A549 (cell line): ENCODE measurements around the gene SMAD6. TPM values are rescaled to one million over a fixed set of nuclear protein-coding genes. Genes with fewer than 3 reads are reported as not detected.

Source experiments
- ATAC-seq, 2 experiments: fragments of 200-7000 bp in 1 of 2; fragments of >200 bp in 1 of 2; cut with Nextera tagmentation in 1 of 2; cut with Tn5 transposase in 1 of 2; 3 replicates each; pipeline versions ENCODE4 v1.8.0 to v1.9.1; 2018 to 2020; ENCODE audit warnings: mild to moderate bottlenecking in 1 of 2, moderate library complexity in 1 of 2
- CTCF ChIA-PET: fragments of 300-600 bp; sonication (Branson Sonifier 250); formaldehyde crosslinking; extraction: SDS; loops from one replicate; lab custom pipeline; 2021; ENCODE audit warnings: antibody characterized with exemption, inconsistent platforms; lab: Yijun Ruan, JAX
- POLR2A ChIA-PET: fragments of 350-600 bp; formaldehyde crosslinking; extraction: SDS; loops from one replicate; lab custom pipeline; 2021; ENCODE audit warnings: antibody characterized with exemption, inconsistent platforms; lab: Yijun Ruan, JAX
- DNase-seq, 2 experiments: peaks; one replicate each; pipeline versions ENCODE4 v3.0.0 to v3.0.0-alpha.2; 2011 to 2016; ENCODE audit warnings: low read depth in 1 of 2, low spot score in 1 of 2
- FAIRE-seq: peaks from 2 replicates; lab custom pipeline; 2011; peaks lifted over from hg19 to GRCh38; lab: Jason Lieb, UNC
- H3K27ac ChIP-seq, 2 experiments: fragments of >200 bp; sonication (Bioruptor Twin); formaldehyde crosslinking; 3 replicates each; pipeline ENCODE4 v1.5.1; 2016 to 2017
- H3K4me1 ChIP-seq: fragments of >200 bp; sonication (Bioruptor Twin); formaldehyde crosslinking; 3 replicates; pipeline ENCODE4 v1.6.1; 2016
- H3K4me2 ChIP-seq: fragments of >200 bp; sonication (Bioruptor Twin); formaldehyde crosslinking; 3 replicates; pipeline ENCODE4 v1.6.1; 2016
- H3K4me3 ChIP-seq: fragments of >200 bp; sonication (Bioruptor Twin); formaldehyde crosslinking; 3 replicates; pipeline ENCODE4 v1.5.1; 2016
- H3K9me3 ChIP-seq: fragments of >200 bp; sonication (Bioruptor Twin); formaldehyde crosslinking; 3 replicates; pipeline ENCODE4 v1.6.1; 2016
- CBX8 ChIP-seq: fragments of 200-600 bp; sonication (generic); IDR thresholded peaks from 2 replicates; pipeline ENCODE4 v1.6.1; 2016
- CHD4 ChIP-seq: fragments of 200-600 bp; sonication (generic); IDR thresholded peaks from 2 replicates; pipeline ENCODE4 v1.6.1; 2016; ENCODE audit warnings: antibody characterized with exemption, mild to moderate bottlenecking, borderline replicate concordance
- HDAC2 ChIP-seq: fragments of 200-600 bp; sonication (generic); IDR thresholded peaks from 2 replicates; pipeline ENCODE4 v1.6.1; 2016
- HOXB5 ChIP-seq: fragments of 250-450 bp; sonication (Bioruptor Pico); IDR thresholded peaks from 2 replicates; pipeline ENCODE4 v1.5.0; 2020; ENCODE audit warnings: mild to moderate bottlenecking, moderate library complexity
- JUN ChIP-seq, 2 experiments: fragments of >200 bp; sonication (Bioruptor Twin); formaldehyde crosslinking; IDR thresholded peaks; 2 replicates in 1 of 2; 3 replicates in 1 of 2; pipeline ENCODE4 v1.6.1; 2016 to 2017
- KDM1A ChIP-seq: fragments of 200-600 bp; sonication (generic); IDR thresholded peaks from 2 replicates; pipeline ENCODE4 v1.6.1; 2016; ENCODE audit warnings: low read depth, mild to moderate bottlenecking
- MAZ ChIP-seq: fragments of 150-350 bp; IDR thresholded peaks from 2 replicates; pipeline ENCODE4 v1.6.1; 2014; ENCODE audit warnings: antibody characterized with exemption, low read depth, low read length, borderline replicate concordance
- POLR2AphosphoS2 ChIP-seq: conservative IDR thresholded peaks from 2 replicates; pipeline ENCODE4 v1.6.1; 2012; ENCODE audit warnings: low read length, improper control_type of control experiment, inconsistent platforms
- RARB ChIP-seq: fragments of 250-450 bp; sonication (Bioruptor Pico); IDR thresholded peaks from 2 replicates; pipeline ENCODE4 v1.8.0; 2021; ENCODE audit warnings: mild to moderate bottlenecking, moderate library complexity
- TP53 ChIP-seq: fragments of 250-450 bp; sonication (Bioruptor Pico); IDR thresholded peaks from 2 replicates; pipeline ENCODE4 v1.5.0; 2021; ENCODE audit warnings: mild to moderate bottlenecking, moderate library complexity
- ZC3H11A ChIP-seq: fragments of 450-650 bp; IDR thresholded peaks from 2 replicates; pipeline ENCODE4 v1.6.1; 2014; ENCODE audit warnings: antibody characterized with exemption, mild to moderate bottlenecking
- ZFP36 ChIP-seq: fragments of 450-650 bp; IDR thresholded peaks from 2 replicates; pipeline ENCODE4 v1.6.1; 2014; ENCODE audit warnings: borderline replicate concordance; ENCODE audit not compliant: partially characterized antibody
- WGBS: methylation state at CpG from one replicate; pipeline ENCODE4 v1.1.6; 2017; ENCODE audit errors: missing lambda C conversion rate; 5-methylcytosine and 5-hydroxymethylcytosine counted together
- polyA plus RNA-seq, 4 experiments: library from polyadenylated mRNA; depleted of rRNA in 3 of 4; stranded (reverse); fragments of >200 nt; fragmentation: RNase III in 1 of 4; extraction: RNeasy Plus Mini Kit Qiagen cat#74134 plus additional on column Dnase treatment in 1 of 4; gene quantifications; 2 replicates in 3 of 4; 3 replicates in 1 of 4; pipeline ENCODE4 v1.2.3, GENCODE V29; 2011 to 2017
- TF ChIP-seq, protein P1 (sequence below): IDR thresholded peaks from 2 replicates; pipeline ENCODE4 v1.6.1; 2012
- TF ChIP-seq, protein P2 (sequence below): fragments of 250-450 bp; sonication (Bioruptor Pico); IDR thresholded peaks from 2 replicates; pipeline ENCODE4 v1.5.0; 2020; ENCODE audit warnings: low read depth, mild to moderate bottlenecking, moderate library complexity
- TF ChIP-seq, protein P3 (sequence below): IDR thresholded peaks from 2 replicates; pipeline ENCODE4 v1.6.1; 2012
- TF ChIP-seq, protein P4 (sequence below): fragments of >200 bp; sonication (Bioruptor Twin); formaldehyde crosslinking; IDR thresholded peaks from 2 replicates; pipeline ENCODE4 v1.6.1; 2016

SMAD6 gene
- polyA plus RNA-seq, 2 of the 4 experiments (the other 2 are of a cell fraction) = 9.6 to 46.6 TPM

DNA sequence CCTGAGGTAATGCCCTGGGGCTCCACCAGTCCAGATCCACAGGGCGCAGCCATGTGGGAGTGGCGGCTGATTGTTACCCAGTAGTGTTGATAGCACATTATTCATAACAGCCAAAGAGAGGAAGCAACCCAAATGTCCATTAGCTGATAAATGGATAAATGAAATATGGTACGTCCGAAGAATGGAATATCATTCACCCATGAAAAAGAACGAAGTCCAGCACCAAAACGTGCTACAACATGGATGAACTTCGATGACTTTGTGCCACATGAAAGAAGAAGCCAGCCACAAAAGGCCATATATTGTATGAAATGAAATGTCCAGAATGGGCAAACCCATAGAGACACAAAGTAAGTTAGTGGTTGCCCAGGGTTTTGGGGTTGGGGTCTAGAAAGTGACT lies 6.4 kb downstream of the SMAD6 start:
- Histone ChIP-seq H3K9me3 (no peaks in the 10 kb centered on the region), H3K4me3 (no peak overlapping the region), H3K4me2 (no peak overlapping the region)
- TF ChIP-seq HDAC2 (0 out of 2 replicates have a peak, but pooled peaks have one; percentile 49), ZC3H11A (no peak)
- TF ChIP-seq, all 56 proteins: peak for 1
- peaks cover 84% of the 10 kb centered on the region for H3K4me1 ChIP-seq
- POLR2A ChIA-PET = interaction anchor here (1.6 kb wide), 1 partner anchor 16 kb away, joined by 3 read pairs; no protein-coding TSS in a partner anchor
- WGBS = 91% methylated on average over 7 of the region's 7 CpGs
- CTCF ChIA-PET = interaction anchor here (1.0 to 24.6 kb wide), 9 partner anchors 8 to 140 kb away, joined by 3 to 779 read pairs (median 15); no protein-coding TSS in a partner anchor
- H3K27ac ChIP-seq = peak overlapping the region in 1 of 2 experiments; percentile 95; a peak in 4 of 6 replicates
- no peak for DNase-seq
- no peak for FAIRE-seq
- no peak for ATAC-seq

DNA sequence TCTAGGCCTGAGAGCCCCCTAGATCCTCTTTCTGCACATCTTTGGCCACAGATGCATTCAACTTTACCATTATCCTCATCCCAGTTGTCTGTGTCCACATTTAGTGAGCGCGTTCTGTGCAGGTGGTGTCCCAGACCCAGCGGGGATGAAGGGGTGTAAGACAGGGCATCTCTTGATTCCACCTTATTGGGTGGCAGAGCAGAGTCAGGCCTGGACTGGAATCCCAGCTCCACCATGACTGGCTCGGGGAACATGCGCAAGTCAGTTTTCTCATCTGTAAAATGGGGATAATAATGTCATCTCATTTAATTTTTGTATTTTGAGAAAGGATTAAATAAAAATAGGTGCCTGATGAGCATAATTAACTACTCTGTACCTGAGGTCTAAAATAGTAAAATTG lies 7.8 kb downstream of the SMAD6 start:
- TF ChIP-seq HDAC2 (0 out of 2 replicates have a peak, but pooled peaks have one; percentile 61), KDM1A (peak; percentile 78; the same call in 1 of the 2 replicates), CHD4 (peak; percentile 56; the same call in 1 of the 2 replicates), TP53 (CRISPR knock-in tag) (0 out of 2 replicates have a peak, but pooled peaks have one; percentile 79)
- TF ChIP-seq, protein P1, sequence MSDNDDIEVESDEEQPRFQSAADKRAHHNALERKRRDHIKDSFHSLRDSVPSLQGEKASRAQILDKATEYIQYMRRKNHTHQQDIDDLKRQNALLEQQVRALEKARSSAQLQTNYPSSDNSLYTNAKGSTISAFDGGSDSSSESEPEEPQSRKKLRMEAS = no peak
- TF ChIP-seq, protein P2, sequence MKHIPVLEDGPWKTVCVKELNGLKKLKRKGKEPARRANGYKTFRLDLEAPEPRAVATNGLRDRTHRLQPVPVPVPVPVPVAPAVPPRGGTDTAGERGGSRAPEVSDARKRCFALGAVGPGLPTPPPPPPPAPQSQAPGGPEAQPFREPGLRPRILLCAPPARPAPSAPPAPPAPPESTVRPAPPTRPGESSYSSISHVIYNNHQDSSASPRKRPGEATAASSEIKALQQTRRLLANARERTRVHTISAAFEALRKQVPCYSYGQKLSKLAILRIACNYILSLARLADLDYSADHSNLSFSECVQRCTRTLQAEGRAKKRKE (CRISPR knock-in tag) = no peak
- TF ChIP-seq, protein P3, sequence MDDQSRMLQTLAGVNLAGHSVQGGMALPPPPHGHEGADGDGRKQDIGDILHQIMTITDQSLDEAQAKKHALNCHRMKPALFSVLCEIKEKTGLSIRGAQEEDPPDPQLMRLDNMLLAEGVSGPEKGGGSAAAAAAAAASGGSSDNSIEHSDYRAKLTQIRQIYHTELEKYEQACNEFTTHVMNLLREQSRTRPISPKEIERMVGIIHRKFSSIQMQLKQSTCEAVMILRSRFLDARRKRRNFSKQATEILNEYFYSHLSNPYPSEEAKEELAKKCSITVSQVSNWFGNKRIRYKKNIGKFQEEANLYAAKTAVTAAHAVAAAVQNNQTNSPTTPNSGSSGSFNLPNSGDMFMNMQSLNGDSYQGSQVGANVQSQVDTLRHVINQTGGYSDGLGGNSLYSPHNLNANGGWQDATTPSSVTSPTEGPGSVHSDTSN = no peak
- Histone ChIP-seq H3K9me3 (no peaks in the 10 kb centered on the region), H3K4me3 (no peak overlapping the region), H3K4me1 (peaks cover 94% of the 10 kb centered on the region), H3K27ac (peak overlapping the region in 1 of 2 experiments; percentile 29; a peak in 3 of 6 replicates), H3K4me2 (0 out of 3 replicates have a peak overlapping the region, but pooled peaks have one; percentile 4)
- ATAC-seq (no peak), DNase-seq (no peak), FAIRE-seq (no peak)
- 95% methylated on average over 5 of the region's 5 CpGs for WGBS
- ChIA-PET POLR2A (interaction anchor here (1.4 to 3.7 kb wide), 2 partner anchors 9 to 11 kb away, joined by 5 to 16 read pairs; partner anchors contain the start of gene SMAD6), CTCF (interaction anchor here (1.1 to 24.6 kb wide), 8 partner anchors 10 to 139 kb away, joined by 3 to 779 read pairs (median 22); partner anchors contain the start of gene SMAD6)

DNA sequence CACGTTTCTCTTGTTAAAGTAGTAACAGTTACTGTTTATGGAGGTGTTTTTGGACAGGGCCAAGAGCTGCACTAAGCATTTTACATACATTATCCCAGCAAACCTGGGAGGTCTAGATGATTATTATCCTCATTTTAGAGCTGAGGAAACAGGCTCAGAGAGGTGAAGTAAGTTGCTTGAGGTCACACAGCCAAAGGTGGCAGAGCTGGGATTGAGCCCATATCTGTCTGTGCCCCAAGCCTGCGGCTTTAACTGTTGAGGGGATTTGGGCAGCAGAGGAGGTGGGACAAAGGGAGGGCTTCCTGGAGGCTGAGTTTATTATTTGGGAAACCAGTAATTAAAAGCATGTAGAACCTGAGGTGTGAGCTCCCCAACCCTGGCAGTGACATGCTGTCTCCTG lies 9.2 kb downstream of the SMAD6 start:
- peaks cover 94% of the 10 kb centered on the region for H3K4me1 ChIP-seq
- CTCF ChIA-PET = interaction anchor here (0.7 to 24.6 kb wide), 7 partner anchors 11 to 152 kb away, joined by 3 to 779 read pairs (median 36); partner anchors contain the start of gene SMAD6
- 53% methylated on average over 2 of the region's 2 CpGs for WGBS
- FAIRE-seq (no peak), DNase-seq (no peak), ATAC-seq (no peak)
- no peaks in the 10 kb centered on the region for H3K9me3 ChIP-seq
- H3K27ac ChIP-seq = peak overlapping the region in 1 of 2 experiments; percentile 46; a peak in 2 of 6 replicates
- H3K4me3 ChIP-seq = no peak overlapping the region
- TF ChIP-seq CBX8 (no peak), HOXB5 (CRISPR knock-in tag) (no peak), POLR2AphosphoS2 (0 out of 2 replicates have a peak, but pooled peaks have one; percentile 54), JUN (IDR thresholded peaks at IDR 0.05) (0 out of 5 replicates have a peak, but pooled peaks of 1 of the 2 experiments have one; percentile 29), MAZ (no peak), ZFP36 (peak; percentile 50), RARB (CRISPR knock-in tag) (peak; percentile 26; the same call in 1 of the 2 replicates), KDM1A (peak; percentile 41; the same call in 1 of the 2 replicates)
- TF ChIP-seq, protein P4, sequence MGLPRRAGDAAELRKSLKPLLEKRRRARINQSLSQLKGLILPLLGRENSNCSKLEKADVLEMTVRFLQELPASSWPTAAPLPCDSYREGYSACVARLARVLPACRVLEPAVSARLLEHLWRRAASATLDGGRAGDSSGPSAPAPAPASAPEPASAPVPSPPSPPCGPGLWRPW = no peak
- H3K4me2 ChIP-seq = no peak overlapping the region
- POLR2A ChIA-PET = interaction anchor here (1.4 to 3.7 kb wide), 2 partner anchors 9 to 10 kb away, joined by 5 to 16 read pairs; partner anchors contain the start of gene SMAD6
